Ishikawa (cell line): Measurements from ENCODE around the gene G6PD.
"Not testable (repeated sequence)": the region's sequence is repeated elsewhere in the genome, so short reads cannot be mapped to it uniquely, and the experiment has no call there.

Experiments used
- CEBPB ChIP-seq: IDR thresholded peaks from 2 replicates; pipeline ENCODE4 v1.6.1; 2012
- CREB1 ChIP-seq: IDR thresholded peaks from 2 replicates; pipeline ENCODE4 v1.6.1; 2012; ENCODE audit warnings: low read depth
- EGR1 ChIP-seq: IDR thresholded peaks from 2 replicates; pipeline ENCODE4 v1.6.1; 2012
- EP300 ChIP-seq: IDR thresholded peaks from 2 replicates; pipeline ENCODE4 v1.6.1; 2012; ENCODE audit warnings: borderline replicate concordance
- FOXM1 ChIP-seq: IDR thresholded peaks from 2 replicates; pipeline ENCODE4 v1.6.1; 2012; ENCODE audit warnings: low read depth, borderline replicate concordance
- MAX ChIP-seq: IDR thresholded peaks from 2 replicates; pipeline ENCODE4 v1.6.1; 2012
- NFIC ChIP-seq: IDR thresholded peaks from 2 replicates; pipeline ENCODE4 v1.6.1; 2012
- RAD21 ChIP-seq: IDR thresholded peaks from 2 replicates; pipeline ENCODE4 v1.6.1; 2012; ENCODE audit warnings: low read depth
- REST ChIP-seq: IDR thresholded peaks from 2 replicates; pipeline ENCODE4 v1.6.1; 2012; ENCODE audit warnings: low read depth, mild to moderate bottlenecking
- TAF1 ChIP-seq: IDR thresholded peaks from 2 replicates; pipeline ENCODE4 v1.6.1; 2012; ENCODE audit warnings: low read depth, mild to moderate bottlenecking
- TCF12 ChIP-seq: IDR thresholded peaks from 2 replicates; pipeline ENCODE4 v1.6.1; 2012; ENCODE audit warnings: low read depth
- TEAD4 ChIP-seq: IDR thresholded peaks from 2 replicates; pipeline ENCODE4 v1.6.1; 2012
- YY1 ChIP-seq: IDR thresholded peaks from 2 replicates; pipeline ENCODE4 v1.6.1; 2012; ENCODE audit warnings: low read depth
- ZBTB7A ChIP-seq: IDR thresholded peaks from 2 replicates; pipeline ENCODE4 v1.6.1; 2012; ENCODE audit warnings: low read depth
- TF ChIP-seq, protein P1 (sequence below): IDR thresholded peaks from 2 replicates; pipeline ENCODE4 v1.6.1; 2012

The G6PD gene

GRCh38 chrX:154593201-154593600 is 46.6 kb upstream of the G6PD start:
- TF ChIP-seq MAX (no peak), TEAD4 (no peak), ZBTB7A (no peak), YY1 (no peak), CEBPB (no peak), TAF1 (no peak), CREB1 (no peak)
- TF ChIP-seq, protein P1, sequence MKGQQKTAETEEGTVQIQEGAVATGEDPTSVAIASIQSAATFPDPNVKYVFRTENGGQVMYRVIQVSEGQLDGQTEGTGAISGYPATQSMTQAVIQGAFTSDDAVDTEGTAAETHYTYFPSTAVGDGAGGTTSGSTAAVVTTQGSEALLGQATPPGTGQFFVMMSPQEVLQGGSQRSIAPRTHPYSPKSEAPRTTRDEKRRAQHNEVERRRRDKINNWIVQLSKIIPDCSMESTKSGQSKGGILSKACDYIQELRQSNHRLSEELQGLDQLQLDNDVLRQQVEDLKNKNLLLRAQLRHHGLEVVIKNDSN: no peak

- TF ChIP-seq CREB1: no peak
- no peak for TF ChIP-seq REST
- TF ChIP-seq CEBPB: no peak
- TF ChIP-seq ZBTB7A: no peak
- TF ChIP-seq, protein P1: no peak
- TF ChIP-seq YY1: no peak
- TF ChIP-seq MAX: no peak
- no peak for TF ChIP-seq FOXM1
- no peak for TF ChIP-seq EGR1
These were observed 45.9 kb upstream of the G6PD start for GRCh38 chrX:154592505-154592904.

GRCh38 chrX:154584585-154585183 is 38.0 kb upstream of the G6PD start, which contains the start of gene CTAG1A:
Gene CTAG1A (plus strand): TSS chrX:154585133. CDS start chrX:154585207, 74 bp downstream.
- not testable (repeated sequence) for TF ChIP-seq CREB1, RAD21, ZBTB7A

GRCh38 chrX:154549766-154550165 is 3.1 kb upstream of the G6PD start:
- TF ChIP-seq FOXM1: no peak
- TF ChIP-seq NFIC: no peak
- TF ChIP-seq CREB1: no peak
- no peak for TF ChIP-seq EGR1
- no peak for TF ChIP-seq REST
- TF ChIP-seq TAF1: no peak
- TF ChIP-seq, protein P1: no peak
- TF ChIP-seq CEBPB: no peak
- no peak for TF ChIP-seq YY1
- TF ChIP-seq EP300: no peak
- no peak for TF ChIP-seq RAD21
- TF ChIP-seq TEAD4: no peak
- TF ChIP-seq ZBTB7A: no peak

DNA sequence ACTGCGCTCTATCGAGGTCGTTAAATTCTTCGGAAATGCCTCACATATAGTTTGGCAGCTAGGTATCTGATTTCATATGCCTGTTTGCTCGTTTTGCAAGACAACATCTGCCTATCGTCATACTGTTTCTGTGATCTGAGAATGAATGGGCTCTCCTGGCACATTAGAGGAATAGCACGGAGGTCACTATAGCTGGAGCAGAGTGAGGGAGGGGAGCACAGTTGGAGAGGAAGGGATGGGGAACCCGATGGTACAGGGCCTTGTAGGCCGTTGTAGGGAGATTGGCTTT is 1.3 kb upstream of the G6PD start:
- TF ChIP-seq MAX (no peak), FOXM1 (no peak), CREB1 (no peak), RAD21 (no peak), ZBTB7A (no peak), TCF12 (no peak), REST (no peak), EP300 (no peak), CEBPB (no peak), YY1 (no peak), TEAD4 (no peak), TAF1 (no peak), EGR1 (no peak), NFIC (no peak)
- TF ChIP-seq, protein P1: no peak
